Measurements from ENCODE around the gene PTX3. TPM values are rescaled to one million over a fixed set of nuclear protein-coding genes. Genes with fewer than 3 reads are reported as not detected.

Gene PTX3
- total and polyA plus RNA-seq, 4 experiments from 2014 or later = 0.22 to 0.23 TPM; not detected in 2

GRCh38 chr3:157398598-157398997, 38.1 kb upstream of the PTX3 start:
- no peaks in the 10 kb centered on the region for H3K36me3 ChIP-seq (ENCODE audit: insufficient read depth, low read length)
- no peaks in the 10 kb centered on the region for H3K4me1 ChIP-seq (ENCODE audit: insufficient read depth, low read length)
- intact Hi-C loops (cut with micrococcal nuclease) = no loop called here
- Mint-ChIP-seq H3K4me1 (no peaks in the 10 kb centered on the region), H3K27ac (no peak overlapping the region), H3K36me3 (no peaks in the 10 kb centered on the region), H3K27me3 (peaks cover 1 to 3% of the 10 kb centered on the region in 2 donors), H3K9me3 (peaks cover 0 to 6% (median 1%) of the 10 kb centered on the region in 8 donors), H3K4me3 (no peak overlapping the region)
- H3K9me3 ChIP-seq (ENCODE audit: control insufficient read depth in 1 of 2, low read length in 2 of 2) = no peaks in the 10 kb centered on the region
- DNase-seq = no peak
- no peak overlapping the region for H3K4me3 ChIP-seq (ENCODE audit: low read length in 2 of 2)
- H3K27ac ChIP-seq (ENCODE audit: low read depth, low read length) = no peak overlapping the region
- ChIA-PET CTCF (ENCODE audit: partially characterized antibody) (no interaction called here), POLR2A (ENCODE audit: partially characterized antibody) (no interaction called here)
- H3K27me3 ChIP-seq (ENCODE audit: insufficient read depth, low read length) = no peaks in the 10 kb centered on the region

- Mint-ChIP-seq H3K4me3 (no peak overlapping the region), H3K9me3 (peaks cover 0 to 1% (median 0%) of the 10 kb centered on the region in 8 donors), H3K27ac (peak overlapping the region in 1 of 7 donors; percentile 1), H3K36me3 (no peaks in the 10 kb centered on the region), H3K27me3 (peaks cover 0 to 3% of the 10 kb centered on the region in 2 donors), H3K4me1 (no peaks in the 10 kb centered on the region)
- Histone ChIP-seq H3K9me3 (ENCODE audit: control insufficient read depth in 1 of 2, low read length in 2 of 2) (no peaks in the 10 kb centered on the region), H3K27me3 (ENCODE audit: insufficient read depth, low read length) (no peaks in the 10 kb centered on the region), H3K36me3 (ENCODE audit: insufficient read depth, low read length) (no peaks in the 10 kb centered on the region), H3K4me3 (ENCODE audit: low read length in 2 of 2) (no peak overlapping the region), H3K27ac (ENCODE audit: low read depth, low read length) (no peak overlapping the region), H3K4me1 (ENCODE audit: insufficient read depth, low read length) (no peaks in the 10 kb centered on the region)
- ChIA-PET POLR2A (ENCODE audit: partially characterized antibody) (no interaction called here), CTCF (ENCODE audit: partially characterized antibody) (no interaction called here)
- DNase-seq = no peak
- intact Hi-C loops (cut with micrococcal nuclease) = no loop called here
Observed at GRCh38 chr3:157404381-157404780, 32.3 kb upstream of the PTX3 start.

GRCh38 chr3:157405457-157405856, 31.2 kb upstream of the PTX3 start:
- Mint-ChIP-seq H3K36me3 (no peaks in the 10 kb centered on the region), H3K9me3 (peaks cover 0 to 1% (median 0%) of the 10 kb centered on the region in 8 donors), H3K27me3 (peaks cover 0 to 3% of the 10 kb centered on the region in 2 donors), H3K4me1 (no peaks in the 10 kb centered on the region), H3K4me3 (no peak overlapping the region), H3K27ac (no peak overlapping the region)
- intact Hi-C loops (cut with micrococcal nuclease) = no loop called here
- CTCF ChIA-PET (ENCODE audit: partially characterized antibody) = no interaction called here
- no peak overlapping the region for H3K4me3 ChIP-seq (ENCODE audit: low read length in 2 of 2)
- H3K36me3 ChIP-seq (ENCODE audit: insufficient read depth, low read length) = no peaks in the 10 kb centered on the region
- POLR2A ChIA-PET (ENCODE audit: partially characterized antibody) = no interaction called here
- H3K4me1 ChIP-seq (ENCODE audit: insufficient read depth, low read length) = no peaks in the 10 kb centered on the region
- H3K9me3 ChIP-seq (ENCODE audit: control insufficient read depth in 1 of 2, low read length in 2 of 2) = no peaks in the 10 kb centered on the region
- no peak for DNase-seq
- H3K27me3 ChIP-seq (ENCODE audit: insufficient read depth, low read length) = no peaks in the 10 kb centered on the region
- no peak overlapping the region for H3K27ac ChIP-seq (ENCODE audit: low read depth, low read length)

GRCh38 chr3:157406394-157406793, 30.3 kb upstream of the PTX3 start:
- ChIA-PET POLR2A (ENCODE audit: partially characterized antibody) (no interaction called here), CTCF (ENCODE audit: partially characterized antibody) (no interaction called here)
- H3K4me1 ChIP-seq (ENCODE audit: insufficient read depth, low read length) = no peaks in the 10 kb centered on the region
- no peak for DNase-seq
- H3K36me3 ChIP-seq (ENCODE audit: insufficient read depth, low read length) = no peaks in the 10 kb centered on the region
- peaks cover 0 to 1% (median 0%) of the 10 kb centered on the region in 8 donors for H3K9me3 Mint-ChIP-seq
- H3K4me3 Mint-ChIP-seq = no peak overlapping the region
- intact Hi-C loops (cut with micrococcal nuclease) = no loop called here
- no peak overlapping the region for H3K27ac Mint-ChIP-seq
- H3K27me3 ChIP-seq (ENCODE audit: insufficient read depth, low read length) = no peaks in the 10 kb centered on the region
- no peak overlapping the region for H3K4me3 ChIP-seq (ENCODE audit: low read length in 2 of 2)
- H3K27me3 Mint-ChIP-seq = peaks cover 0 to 3% of the 10 kb centered on the region in 2 donors
- H3K27ac ChIP-seq (ENCODE audit: low read depth, low read length) = no peak overlapping the region
- H3K36me3 Mint-ChIP-seq = no peaks in the 10 kb centered on the region
- H3K9me3 ChIP-seq (ENCODE audit: control insufficient read depth in 1 of 2, low read length in 2 of 2) = no peaks in the 10 kb centered on the region
- H3K4me1 Mint-ChIP-seq = no peaks in the 10 kb centered on the region

- H3K27ac Mint-ChIP-seq = no peak overlapping the region
Observed at GRCh38 chr3:157407769-157408168, 28.9 kb upstream of the PTX3 start.

GRCh38 chr3:157408499-157409149, 28.0 kb upstream of the PTX3 start:
- Mint-ChIP-seq H3K27me3 (no peaks in the 10 kb centered on the region), H3K4me1 (no peaks in the 10 kb centered on the region), H3K4me3 (no peak overlapping the region), H3K27ac (no peak overlapping the region), H3K36me3 (no peaks in the 10 kb centered on the region), H3K9me3 (peaks cover 0 to 3% (median 0%) of the 10 kb centered on the region in 8 donors)
- no peak overlapping the region for H3K4me3 ChIP-seq (ENCODE audit: low read length in 2 of 2)
- CTCF ChIA-PET (ENCODE audit: partially characterized antibody) = no interaction called here
- H3K4me1 ChIP-seq (ENCODE audit: insufficient read depth, low read length) = no peaks in the 10 kb centered on the region
- no peaks in the 10 kb centered on the region for H3K36me3 ChIP-seq (ENCODE audit: insufficient read depth, low read length)
- no peaks in the 10 kb centered on the region for H3K27me3 ChIP-seq (ENCODE audit: insufficient read depth, low read length)
- H3K9me3 ChIP-seq (ENCODE audit: control insufficient read depth in 1 of 2, low read length in 2 of 2) = no peaks in the 10 kb centered on the region
- no peak for DNase-seq
- intact Hi-C loops (cut with micrococcal nuclease) = no loop called here
- H3K27ac ChIP-seq (ENCODE audit: low read depth, low read length) = no peak overlapping the region
- POLR2A ChIA-PET (ENCODE audit: partially characterized antibody) = no interaction called here

More at GRCh38 chr3:157407769-157408168, 28.9 kb upstream of the PTX3 start:
- H3K36me3 Mint-ChIP-seq = no peaks in the 10 kb centered on the region
- Histone ChIP-seq H3K4me1 (ENCODE audit: insufficient read depth, low read length) (no peaks in the 10 kb centered on the region), H3K9me3 (ENCODE audit: control insufficient read depth in 1 of 2, low read length in 2 of 2) (no peaks in the 10 kb centered on the region), H3K4me3 (ENCODE audit: low read length in 2 of 2) (no peak overlapping the region), H3K36me3 (ENCODE audit: insufficient read depth, low read length) (no peaks in the 10 kb centered on the region), H3K27ac (ENCODE audit: low read depth, low read length) (no peak overlapping the region), H3K27me3 (ENCODE audit: insufficient read depth, low read length) (no peaks in the 10 kb centered on the region)
- POLR2A ChIA-PET (ENCODE audit: partially characterized antibody) = no interaction called here
- H3K9me3 Mint-ChIP-seq = peaks cover 0 to 3% (median 0%) of the 10 kb centered on the region in 8 donors
- intact Hi-C loops (cut with micrococcal nuclease) = no loop called here
- H3K4me1 Mint-ChIP-seq = no peaks in the 10 kb centered on the region
- no peak for DNase-seq
- no peak overlapping the region for H3K4me3 Mint-ChIP-seq
- H3K27me3 Mint-ChIP-seq = no peaks in the 10 kb centered on the region
- CTCF ChIA-PET (ENCODE audit: partially characterized antibody) = no interaction called here

- ChIA-PET CTCF (ENCODE audit: partially characterized antibody) (no interaction called here), POLR2A (ENCODE audit: partially characterized antibody) (no interaction called here)
- H3K27ac ChIP-seq (ENCODE audit: low read depth, low read length) = no peak overlapping the region
- H3K36me3 Mint-ChIP-seq = no peaks in the 10 kb centered on the region
- no peak for DNase-seq
- H3K36me3 ChIP-seq (ENCODE audit: insufficient read depth, low read length) = no peaks in the 10 kb centered on the region
- H3K27me3 ChIP-seq (ENCODE audit: insufficient read depth, low read length) = no peaks in the 10 kb centered on the region
- no peak overlapping the region for H3K4me3 ChIP-seq (ENCODE audit: low read length in 2 of 2)
- peaks cover 0 to 4% (median 0%) of the 10 kb centered on the region in 8 donors for H3K9me3 Mint-ChIP-seq
- no peaks in the 10 kb centered on the region for H3K4me1 ChIP-seq (ENCODE audit: insufficient read depth, low read length)
- intact Hi-C loops (cut with micrococcal nuclease) = no loop called here
- H3K27ac Mint-ChIP-seq = no peak overlapping the region
- H3K4me1 Mint-ChIP-seq = no peaks in the 10 kb centered on the region
- H3K4me3 Mint-ChIP-seq = no peak overlapping the region
- no peaks in the 10 kb centered on the region for H3K27me3 Mint-ChIP-seq
- H3K9me3 ChIP-seq (ENCODE audit: control insufficient read depth in 1 of 2, low read length in 2 of 2) = no peaks in the 10 kb centered on the region
Observed at GRCh38 chr3:157409516-157409915, 27.1 kb upstream of the PTX3 start.

Data from CD4-positive, alpha-beta memory T cell (primary cell).